Right ventricle myocardium superior (tissue), 1 donor: Measurements from ENCODE around the gene AGPAT3. TPM values are rescaled to one million over a fixed set of nuclear protein-coding genes. Genes with fewer than 3 reads are reported as not detected.

Source experiments
- ATAC-seq: fragments of 200-7000 bp; cut with Tn5 transposase; one replicate; pipeline ENCODE4 v1.9.1; 2020; ENCODE audit warnings: mild to moderate bottlenecking; ENCODE audit not compliant: poor library complexity
- DNase-seq: peaks from one replicate; pipeline ENCODE4 v3.0.0-alpha.2; 2020
- intact Hi-C: fragments of 100-400 bp; cut with DNase I; formaldehyde crosslinking; loops from one replicate; pipeline ENCODE4 v1.11.2; 2022
- total RNA-seq: library from RNA; stranded (reverse); fragmentation: NEBNext Ultra II Directional; extraction: Animal tissue kit (Norgen Biotek cat#: 25700); gene quantifications from one replicate; pipeline ENCODE4 v1.2.1, GENCODE V29; 2021
- donor health status: DM: no; HTN: yes; CAD: no; lungs with severe emphysema.

The AGPAT3 gene
- total RNA-seq, 1 donor from 2014 or later = 96.3 TPM

- ATAC-seq = peak; percentile 38
- intact Hi-C loops = no loop called here
- DNase-seq = no peak
Observed at GRCh38 chr21:43854773-43855633, 10.0 kb upstream of the AGPAT3 start.

- DNase-seq (no peak), ATAC-seq (no peak)
- intact Hi-C loops = no loop called here
Observed at GRCh38 chr21:43855955-43856354, 9.1 kb upstream of the AGPAT3 start.

DNA sequence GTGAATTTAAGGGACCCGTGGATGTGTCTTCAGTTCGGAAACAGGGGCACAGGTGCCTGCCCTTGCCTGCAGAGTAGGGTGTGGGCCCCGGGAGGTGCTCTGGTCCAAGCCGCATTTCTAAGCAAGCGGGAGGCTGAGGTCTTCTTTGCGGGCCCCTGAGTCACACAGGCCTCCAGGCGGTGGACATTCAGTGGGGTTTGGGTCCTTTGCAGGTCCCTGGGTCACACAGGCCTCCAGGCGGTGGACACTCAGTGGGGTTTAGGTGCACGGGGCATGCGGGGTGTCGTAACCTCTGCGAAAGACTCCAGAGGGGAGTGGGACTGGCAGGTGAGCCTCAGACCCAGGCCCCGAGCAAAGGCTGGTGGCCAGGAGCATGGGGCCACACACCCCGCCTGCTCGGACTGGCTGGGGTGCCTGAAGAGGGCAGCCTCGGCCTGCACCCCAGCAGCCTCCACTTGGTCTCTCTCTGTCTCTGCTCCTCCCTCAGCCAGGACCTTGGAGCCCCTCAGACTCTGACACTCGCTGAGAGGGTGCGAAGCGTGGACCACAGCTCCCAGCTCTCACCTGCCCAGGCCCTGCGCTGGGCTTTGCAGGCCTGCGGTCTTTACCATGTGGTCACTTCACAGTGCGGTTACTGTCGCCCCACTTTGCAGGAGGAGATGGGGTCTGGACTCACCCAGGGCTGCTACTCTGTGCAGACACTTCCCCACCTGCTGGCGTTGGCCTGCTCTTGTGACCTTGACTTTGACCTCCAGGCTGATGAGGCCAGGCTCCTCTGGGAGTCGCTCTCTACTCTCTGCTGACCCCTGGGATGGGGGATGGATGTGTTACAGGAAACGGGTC is 6.0 kb upstream of the AGPAT3 start:
- ATAC-seq (peak; percentile 17), DNase-seq (no peak)
- intact Hi-C loops = no loop called here

DNA sequence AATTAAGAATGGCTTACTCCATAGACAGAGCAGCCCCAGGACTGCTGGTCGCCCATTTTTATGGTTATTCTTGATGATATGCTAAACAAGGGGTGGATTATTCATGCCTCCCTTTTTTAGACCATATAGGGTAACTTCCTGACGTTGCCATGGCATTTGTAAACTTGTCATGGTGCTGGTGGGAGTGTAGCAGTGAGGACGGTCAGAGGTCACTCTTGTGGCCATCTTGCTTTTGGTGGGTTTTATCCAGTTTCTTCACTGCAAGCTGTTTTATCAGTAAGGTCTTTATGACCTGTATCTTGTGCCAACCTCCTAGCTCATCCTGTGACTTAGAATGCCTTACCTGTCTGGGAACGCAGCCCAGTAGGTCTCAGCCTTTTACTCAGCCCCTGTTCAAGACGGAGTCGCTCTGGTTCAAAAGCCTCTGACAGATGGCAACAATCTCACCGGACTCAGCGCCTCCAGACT is 5.2 kb upstream of the AGPAT3 start:
- ATAC-seq (no peak), DNase-seq (no peak)
- intact Hi-C loops = loop anchor here (10.0 kb wide), 1 partner anchor 65 kb away; no protein-coding TSS in a partner anchor

- ATAC-seq (no peak), DNase-seq (no peak)
- intact Hi-C loops = loop anchor here (10.0 kb wide), 1 partner anchor 63 kb away; no protein-coding TSS in a partner anchor
Observed at GRCh38 chr21:43861706-43862105, 3.3 kb upstream of the AGPAT3 start.

- peak; percentile 56 for ATAC-seq
- intact Hi-C loops = loop anchor here (10.0 kb wide), 1 partner anchor 60 kb away; no protein-coding TSS in a partner anchor
- peak; percentile 68 for DNase-seq
Observed at GRCh38 chr21:43864313-43864961, 586 bp upstream of the AGPAT3 start.

- intact Hi-C loops = loop anchor here (10.0 kb wide), 1 partner anchor 59 kb away; no protein-coding TSS in a partner anchor
- ATAC-seq = peak; percentile 42
- DNase-seq = no peak
Observed at GRCh38 chr21:43865540-43866259, 677 bp downstream of the AGPAT3 start.

DNA sequence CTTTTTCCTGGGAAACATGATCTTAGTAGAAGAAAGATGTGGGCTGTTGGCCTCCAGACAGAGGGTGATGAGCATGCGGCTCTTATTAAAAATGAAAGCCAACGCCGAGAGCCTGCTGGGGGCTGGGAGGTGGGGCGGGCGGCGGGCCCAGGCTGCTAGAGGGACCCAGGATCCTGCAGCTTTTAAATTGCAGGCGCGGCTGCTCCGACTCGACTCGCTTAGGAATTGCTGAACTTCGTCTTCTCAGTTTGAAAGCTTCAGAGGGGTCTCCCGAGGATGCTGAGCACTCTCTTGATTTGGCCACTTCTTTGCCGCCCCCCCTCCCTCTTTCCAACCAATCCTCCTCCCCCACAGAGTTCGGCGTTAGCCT is 1.2 kb downstream of the AGPAT3 start:
- ATAC-seq = peak; percentile 55
- intact Hi-C loops = loop anchor here (10.0 kb wide), 1 partner anchor 59 kb away; no protein-coding TSS in a partner anchor
- peak; percentile 70 for DNase-seq

- intact Hi-C loops = loop anchor here (10.0 kb wide), 1 partner anchor 58 kb away; no protein-coding TSS in a partner anchor
- DNase-seq = no peak
- ATAC-seq = peak; percentile 4
Observed at GRCh38 chr21:43866659-43867331, 1.8 kb downstream of the AGPAT3 start.

DNA sequence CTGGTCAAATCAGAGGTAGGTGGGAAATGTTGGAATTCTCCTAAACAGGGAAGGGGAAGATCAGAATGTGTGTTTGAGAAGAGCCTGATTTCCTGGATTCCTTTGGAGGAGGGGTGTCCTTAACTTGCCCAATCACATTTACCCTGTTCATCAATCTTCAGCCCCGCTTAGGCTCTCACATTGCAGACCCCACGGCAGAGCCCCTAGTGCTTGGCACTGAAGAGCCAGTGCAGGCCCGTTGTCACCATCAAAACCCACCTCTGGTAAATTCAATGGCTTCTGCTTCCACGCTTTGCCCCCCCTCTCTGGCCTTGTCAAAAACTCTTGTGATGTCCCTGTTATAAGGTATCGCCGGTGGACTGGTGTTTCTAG is 2.3 kb downstream of the AGPAT3 start:
- no peak for DNase-seq
- ATAC-seq = no peak
- intact Hi-C loops = loop anchor here (10.0 kb wide), 1 partner anchor 57 kb away; no protein-coding TSS in a partner anchor

GRCh38 chr21:43867948-43868347 is 2.9 kb downstream of the AGPAT3 start:
- intact Hi-C loops = loop anchor here (10.0 kb wide), 1 partner anchor 57 kb away; no protein-coding TSS in a partner anchor
- ATAC-seq (no peak), DNase-seq (no peak)

DNA sequence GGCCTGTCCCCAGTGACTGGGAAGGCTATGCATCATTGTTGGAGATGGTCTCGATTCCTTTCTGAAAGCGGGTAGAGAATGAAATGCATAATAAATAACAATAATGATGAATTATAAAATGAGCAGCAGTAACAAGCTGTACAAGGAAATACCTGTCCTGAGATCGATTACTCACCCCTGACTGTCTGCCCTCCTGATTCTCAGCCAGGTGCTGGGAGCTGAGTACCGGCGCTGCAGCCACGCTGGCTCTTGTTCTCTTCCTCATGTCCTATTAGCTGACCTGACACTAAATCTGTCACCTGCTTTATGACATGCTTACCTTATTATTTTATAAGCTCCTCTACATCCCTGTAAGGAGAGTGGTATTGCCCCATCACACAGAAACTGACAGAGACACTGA is 3.4 kb downstream of the AGPAT3 start:
- intact Hi-C loops = loop anchor here (10.0 kb wide), 1 partner anchor 56 kb away; no protein-coding TSS in a partner anchor
- no peak for DNase-seq
- ATAC-seq = no peak

- ATAC-seq (peak; percentile 48), DNase-seq (no peak)
- intact Hi-C loops = loop anchor here (10.0 kb wide), 1 partner anchor 55 kb away; no protein-coding TSS in a partner anchor
Observed at GRCh38 chr21:43869486-43870325, 4.7 kb downstream of the AGPAT3 start.

DNA sequence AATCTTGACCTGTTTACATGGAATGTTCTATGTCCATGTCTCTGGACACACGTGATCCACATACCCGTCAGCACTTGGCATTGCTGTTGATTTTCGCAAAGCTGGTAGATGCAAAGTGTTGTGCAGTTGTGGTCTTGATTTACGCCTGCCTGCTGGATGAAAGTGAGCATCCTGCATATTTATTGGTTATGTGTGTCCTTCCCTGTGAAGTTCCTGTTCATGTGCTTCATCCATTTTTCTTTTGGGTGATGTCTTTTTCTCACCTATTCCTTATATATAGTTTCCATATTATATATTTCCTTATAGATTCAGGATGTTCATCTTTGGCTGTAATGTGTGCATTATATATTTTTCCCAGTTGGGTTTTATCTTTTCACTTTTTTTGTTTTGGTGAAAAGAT is 6.5 kb downstream of the AGPAT3 start:
- no peak for DNase-seq
- intact Hi-C loops = no loop called here
- ATAC-seq = no peak

GRCh38 chr21:43872531-43873197 is 7.6 kb downstream of the AGPAT3 start:
- intact Hi-C loops = no loop called here
- DNase-seq = no peak
- peak; percentile 10 for ATAC-seq

DNA sequence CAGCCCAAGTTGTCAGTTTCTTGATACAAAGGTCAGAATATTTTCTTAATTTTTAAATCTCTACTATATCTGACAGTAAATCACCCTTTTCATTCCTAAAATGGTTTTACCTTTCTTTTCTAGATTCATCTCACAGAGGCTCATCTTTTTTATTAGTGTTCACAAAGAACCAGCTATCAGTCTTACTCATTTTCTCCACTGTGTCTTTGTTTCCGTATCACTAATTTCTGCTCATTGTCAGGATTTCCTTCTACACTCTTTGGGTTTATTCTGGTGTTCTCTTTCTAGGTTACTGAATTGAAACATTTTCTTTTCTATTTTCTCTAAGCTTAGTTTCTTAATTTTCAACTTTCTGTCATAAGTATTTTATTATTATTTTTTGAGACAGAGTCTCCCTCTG is 8.7 kb downstream of the AGPAT3 start:
- no peak for ATAC-seq
- no peak for DNase-seq
- intact Hi-C loops = no loop called here
